Gastroesophageal sphincter (tissue), 3 donors: ENCODE data around the gene HIP1.

Experiments
- POLR2A ChIP-seq, 2 donors: fragments of 450-650 bp; IDR thresholded peaks; one replicate each; pipeline ENCODE4 v1.6.1; 2017; ENCODE audit warnings: antibody characterized with exemption in 2 of 2, mild to moderate bottlenecking in 2 of 2, moderate library complexity in 1 of 2
- POLR2AphosphoS5 ChIP-seq: sonication (generic); formaldehyde crosslinking; IDR thresholded peaks from one replicate; pipeline ENCODE4 v1.6.1; 2017; ENCODE audit warnings: antibody characterized with exemption
- TF ChIP-seq, protein P1 (sequence below), 4 experiments: fragments of 200-600 bp in 2 of 4; fragments of 450-650 bp in 2 of 4; sonication (generic) in 1 of 4; IDR thresholded peaks; one replicate each; pipeline ENCODE4 v1.5.1; 2017 to 2019; ENCODE audit warnings: antibody characterized with exemption in 4 of 4, mild to moderate bottlenecking in 2 of 4, moderate library complexity in 2 of 4

DNA sequence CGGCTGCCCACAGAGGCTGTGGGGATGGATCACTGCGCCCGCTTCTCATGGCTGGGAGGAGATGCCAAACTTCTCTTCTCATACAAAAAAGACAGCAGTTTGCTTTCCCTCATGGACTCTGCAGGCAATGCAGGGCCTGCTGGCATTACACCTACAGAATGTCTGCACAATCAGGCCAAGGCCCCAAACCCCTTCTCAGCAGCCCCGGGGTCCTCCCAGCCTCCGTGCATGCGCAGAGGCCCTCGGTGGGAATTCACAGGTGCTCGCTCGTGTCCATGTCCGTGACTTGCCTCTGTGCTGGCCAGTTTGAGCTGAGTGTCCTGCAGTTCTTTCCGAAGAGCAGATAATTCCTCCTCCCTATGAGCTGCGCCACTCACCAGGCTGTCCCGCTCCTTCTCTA is 183.0 kb downstream of the HIP1 start:
- TF ChIP-seq, protein P1, sequence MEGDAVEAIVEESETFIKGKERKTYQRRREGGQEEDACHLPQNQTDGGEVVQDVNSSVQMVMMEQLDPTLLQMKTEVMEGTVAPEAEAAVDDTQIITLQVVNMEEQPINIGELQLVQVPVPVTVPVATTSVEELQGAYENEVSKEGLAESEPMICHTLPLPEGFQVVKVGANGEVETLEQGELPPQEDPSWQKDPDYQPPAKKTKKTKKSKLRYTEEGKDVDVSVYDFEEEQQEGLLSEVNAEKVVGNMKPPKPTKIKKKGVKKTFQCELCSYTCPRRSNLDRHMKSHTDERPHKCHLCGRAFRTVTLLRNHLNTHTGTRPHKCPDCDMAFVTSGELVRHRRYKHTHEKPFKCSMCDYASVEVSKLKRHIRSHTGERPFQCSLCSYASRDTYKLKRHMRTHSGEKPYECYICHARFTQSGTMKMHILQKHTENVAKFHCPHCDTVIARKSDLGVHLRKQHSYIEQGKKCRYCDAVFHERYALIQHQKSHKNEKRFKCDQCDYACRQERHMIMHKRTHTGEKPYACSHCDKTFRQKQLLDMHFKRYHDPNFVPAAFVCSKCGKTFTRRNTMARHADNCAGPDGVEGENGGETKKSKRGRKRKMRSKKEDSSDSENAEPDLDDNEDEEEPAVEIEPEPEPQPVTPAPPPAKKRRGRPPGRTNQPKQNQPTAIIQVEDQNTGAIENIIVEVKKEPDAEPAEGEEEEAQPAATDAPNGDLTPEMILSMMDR (IDR thresholded peaks at IDR 0.05): no peak
- no peak for TF ChIP-seq POLR2A (IDR thresholded peaks at IDR 0.05)
- TF ChIP-seq POLR2AphosphoS5: no peak
